ENCODE data around the gene UTP25. TPM values are rescaled to one million over a fixed set of nuclear protein-coding genes. Genes with fewer than 3 reads are reported as not detected.

Gene UTP25
- total RNA-seq, 1 donor from 2014 or later, result 4.6 TPM

DNA sequence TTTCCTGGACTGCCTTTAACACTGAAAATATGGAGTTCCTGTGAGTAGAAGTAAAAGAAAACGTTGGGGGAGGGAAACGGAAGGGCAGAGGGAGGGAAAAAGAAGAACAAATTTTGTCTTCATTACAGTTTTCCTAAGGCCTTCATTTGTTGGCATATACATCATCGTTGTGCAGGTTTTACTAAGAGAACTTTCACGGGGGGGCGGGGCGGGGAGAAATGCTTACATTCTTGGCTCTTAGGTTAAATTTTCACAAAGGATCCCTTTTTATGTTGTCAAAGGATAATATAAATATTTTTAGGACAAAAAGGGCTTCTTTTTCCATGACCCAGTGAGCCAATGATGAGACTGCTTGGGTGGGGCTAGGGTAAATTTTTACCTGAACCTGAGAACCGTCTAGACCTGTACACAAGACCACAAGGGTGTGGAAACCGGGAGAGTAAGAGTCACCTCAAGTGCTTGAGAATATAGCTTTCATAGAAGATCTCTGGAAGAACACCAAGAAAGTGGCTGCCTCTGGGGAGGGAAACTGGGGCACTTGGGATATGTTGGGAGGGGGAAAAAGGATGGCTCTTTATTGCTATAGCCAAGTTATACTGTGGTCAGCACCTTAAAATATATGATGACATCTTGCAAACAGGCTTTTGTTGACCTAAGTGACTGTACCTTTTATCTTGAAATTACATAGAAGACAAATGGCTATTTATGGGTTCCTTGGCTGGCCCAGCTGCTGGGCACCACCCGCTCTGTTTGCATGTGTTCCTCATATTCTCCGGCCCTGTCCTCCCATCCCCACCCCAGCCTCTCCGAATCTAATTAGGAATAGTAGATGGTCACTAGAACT is 2.0 kb upstream of the UTP25 start:
- Mint-ChIP-seq H3K27ac (ENCODE audit: unreplicated experiment) (no peak overlapping the region), H3K36me3 (ENCODE audit: low read depth, unreplicated experiment) (no peaks in the 10 kb centered on the region), H3K4me3 (ENCODE audit: unreplicated experiment) (no peak overlapping the region), H3K4me1 (ENCODE audit: unreplicated experiment) (peaks cover 12% of the 10 kb centered on the region), H3K9me3 (ENCODE audit: unreplicated experiment) (no peaks in the 10 kb centered on the region), H3K27me3 (ENCODE audit: unreplicated experiment) (no peaks in the 10 kb centered on the region)
- no peak for DNase-seq (ENCODE audit: low spot score)
- TF ChIP-seq, protein P1, sequence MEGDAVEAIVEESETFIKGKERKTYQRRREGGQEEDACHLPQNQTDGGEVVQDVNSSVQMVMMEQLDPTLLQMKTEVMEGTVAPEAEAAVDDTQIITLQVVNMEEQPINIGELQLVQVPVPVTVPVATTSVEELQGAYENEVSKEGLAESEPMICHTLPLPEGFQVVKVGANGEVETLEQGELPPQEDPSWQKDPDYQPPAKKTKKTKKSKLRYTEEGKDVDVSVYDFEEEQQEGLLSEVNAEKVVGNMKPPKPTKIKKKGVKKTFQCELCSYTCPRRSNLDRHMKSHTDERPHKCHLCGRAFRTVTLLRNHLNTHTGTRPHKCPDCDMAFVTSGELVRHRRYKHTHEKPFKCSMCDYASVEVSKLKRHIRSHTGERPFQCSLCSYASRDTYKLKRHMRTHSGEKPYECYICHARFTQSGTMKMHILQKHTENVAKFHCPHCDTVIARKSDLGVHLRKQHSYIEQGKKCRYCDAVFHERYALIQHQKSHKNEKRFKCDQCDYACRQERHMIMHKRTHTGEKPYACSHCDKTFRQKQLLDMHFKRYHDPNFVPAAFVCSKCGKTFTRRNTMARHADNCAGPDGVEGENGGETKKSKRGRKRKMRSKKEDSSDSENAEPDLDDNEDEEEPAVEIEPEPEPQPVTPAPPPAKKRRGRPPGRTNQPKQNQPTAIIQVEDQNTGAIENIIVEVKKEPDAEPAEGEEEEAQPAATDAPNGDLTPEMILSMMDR (IDR thresholded peaks at IDR 0.05; ENCODE audit: unreplicated experiment), result no peak

DNA sequence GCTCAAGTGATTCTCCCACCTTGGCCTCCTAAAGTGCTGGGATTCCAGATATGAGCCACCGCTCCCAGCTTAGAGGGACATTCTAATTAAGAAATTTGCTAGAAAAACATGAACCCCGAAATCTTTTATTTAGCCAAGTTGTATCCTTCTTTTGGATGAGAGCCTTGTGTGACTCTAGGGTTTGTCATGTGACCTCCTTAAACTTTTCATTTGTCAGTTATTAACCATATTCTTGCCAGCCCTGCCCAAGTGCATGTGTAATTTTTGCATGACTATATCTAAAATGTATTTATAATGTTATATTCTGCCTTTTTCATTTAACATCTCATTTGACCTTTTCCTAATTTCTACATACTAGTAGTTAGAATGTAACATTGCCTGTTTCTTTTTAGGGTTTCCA is 1.9 kb downstream of the UTP25 start:
- H3K27ac Mint-ChIP-seq (ENCODE audit: unreplicated experiment), result no peak overlapping the region
- H3K9me3 Mint-ChIP-seq (ENCODE audit: unreplicated experiment), result no peaks in the 10 kb centered on the region
- peaks cover 6% of the 10 kb centered on the region for H3K4me1 Mint-ChIP-seq (ENCODE audit: unreplicated experiment)
- H3K4me3 Mint-ChIP-seq (ENCODE audit: unreplicated experiment), result no peak overlapping the region
- no peaks in the 10 kb centered on the region for H3K27me3 Mint-ChIP-seq (ENCODE audit: unreplicated experiment)
- DNase-seq (ENCODE audit: low spot score), result no peak
- TF ChIP-seq, protein P1 (IDR thresholded peaks at IDR 0.05; ENCODE audit: unreplicated experiment), result no peak
- peaks cover 4% of the 10 kb centered on the region for H3K36me3 Mint-ChIP-seq (ENCODE audit: low read depth, unreplicated experiment)

DNA sequence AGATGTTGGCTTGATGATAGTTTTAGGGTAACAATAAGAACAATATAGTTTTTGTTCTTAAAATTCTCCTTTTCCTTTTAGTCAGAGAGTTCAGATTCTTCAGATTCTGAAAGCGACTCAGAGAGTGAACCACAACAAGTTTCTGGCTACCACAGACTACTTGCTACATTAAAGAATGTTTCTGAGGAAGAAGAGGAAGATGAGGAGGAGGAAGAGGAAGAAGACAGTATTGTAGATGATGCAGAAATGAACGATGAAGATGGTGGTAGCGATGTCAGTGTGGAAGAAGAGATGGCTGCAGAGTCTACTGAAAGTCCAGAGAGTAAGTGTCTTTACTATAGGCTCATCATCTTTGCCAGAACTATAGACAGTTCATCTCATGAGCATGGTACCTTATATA is 3.0 kb downstream of the UTP25 start:
- Mint-ChIP-seq H3K4me1 (ENCODE audit: unreplicated experiment) (peaks cover 6% of the 10 kb centered on the region), H3K27ac (ENCODE audit: unreplicated experiment) (no peak overlapping the region), H3K36me3 (ENCODE audit: low read depth, unreplicated experiment) (peaks cover 4% of the 10 kb centered on the region), H3K4me3 (ENCODE audit: unreplicated experiment) (no peak overlapping the region), H3K9me3 (ENCODE audit: unreplicated experiment) (no peaks in the 10 kb centered on the region), H3K27me3 (ENCODE audit: unreplicated experiment) (no peaks in the 10 kb centered on the region)
- no peak for DNase-seq (ENCODE audit: low spot score)
- TF ChIP-seq, protein P1 (IDR thresholded peaks at IDR 0.05; ENCODE audit: unreplicated experiment), result no peak

DNA sequence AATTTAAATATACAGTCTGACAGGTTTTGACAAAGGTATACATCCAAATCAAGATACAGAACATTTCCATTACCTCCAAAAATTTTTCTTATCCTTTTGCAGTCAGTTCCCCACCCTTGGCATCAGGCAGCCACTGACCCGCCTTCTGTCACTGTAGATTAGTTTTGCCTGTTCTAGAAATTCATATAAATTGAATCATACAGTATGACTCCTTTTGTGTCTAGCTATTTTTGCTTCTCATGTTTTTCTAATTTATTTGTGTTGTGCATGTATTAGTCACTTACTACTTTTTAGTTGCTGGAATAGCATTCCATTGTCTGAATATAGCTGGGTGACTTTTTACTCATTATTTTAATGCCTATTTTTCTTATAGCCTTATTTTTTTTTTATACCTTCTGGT is 3.8 kb downstream of the UTP25 start:
- no peak overlapping the region for H3K27ac Mint-ChIP-seq (ENCODE audit: unreplicated experiment)
- H3K27me3 Mint-ChIP-seq (ENCODE audit: unreplicated experiment), result no peaks in the 10 kb centered on the region
- peaks cover 6% of the 10 kb centered on the region for H3K4me1 Mint-ChIP-seq (ENCODE audit: unreplicated experiment)
- no peak for DNase-seq (ENCODE audit: low spot score)
- H3K4me3 Mint-ChIP-seq (ENCODE audit: unreplicated experiment), result no peak overlapping the region
- H3K9me3 Mint-ChIP-seq (ENCODE audit: unreplicated experiment), result no peaks in the 10 kb centered on the region
- H3K36me3 Mint-ChIP-seq (ENCODE audit: low read depth, unreplicated experiment), result peaks cover 4% of the 10 kb centered on the region
- TF ChIP-seq, protein P1 (IDR thresholded peaks at IDR 0.05; ENCODE audit: unreplicated experiment), result no peak

DNA sequence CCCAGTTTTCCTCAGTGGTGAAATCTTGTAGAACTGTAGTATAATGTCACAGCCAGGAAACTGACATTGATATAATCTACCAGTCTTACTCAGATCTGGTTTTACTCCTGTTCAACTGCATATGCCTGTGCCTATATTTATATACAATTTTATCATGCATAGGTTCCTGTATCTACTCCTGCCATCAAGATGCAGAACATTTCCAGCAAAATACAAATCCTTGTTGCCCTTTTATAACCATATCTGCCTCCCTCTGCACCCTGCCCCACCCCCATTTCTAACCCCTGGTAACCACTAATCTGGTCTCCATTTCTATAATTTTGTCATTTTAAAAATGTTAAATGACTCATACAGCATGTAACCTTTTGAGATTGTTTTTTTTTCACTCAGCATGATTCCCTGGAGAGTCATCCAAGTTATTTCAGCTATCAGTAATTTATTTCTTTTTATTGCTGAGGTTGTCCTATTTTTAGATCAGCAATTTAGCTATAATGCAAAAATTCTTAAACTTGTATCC is 8.1 kb downstream of the UTP25 start:
- no peaks in the 10 kb centered on the region for H3K27me3 Mint-ChIP-seq (ENCODE audit: unreplicated experiment)
- TF ChIP-seq, protein P1 (IDR thresholded peaks at IDR 0.05; ENCODE audit: unreplicated experiment), result no peak
- peaks cover 3% of the 10 kb centered on the region for H3K4me1 Mint-ChIP-seq (ENCODE audit: unreplicated experiment)
- no peak overlapping the region for H3K27ac Mint-ChIP-seq (ENCODE audit: unreplicated experiment)
- no peak overlapping the region for H3K4me3 Mint-ChIP-seq (ENCODE audit: unreplicated experiment)
- DNase-seq (ENCODE audit: low spot score), result no peak
- peaks cover 14% of the 10 kb centered on the region for H3K36me3 Mint-ChIP-seq (ENCODE audit: low read depth, unreplicated experiment)
- no peaks in the 10 kb centered on the region for H3K9me3 Mint-ChIP-seq (ENCODE audit: unreplicated experiment)
